HG02943 (cell line): Measurements from ENCODE around the gene ATP6V1G1.
A peak's percentile ranks its signal among the peaks of the same experiment; 100 is the strongest.

ENCODE experiments used
- ATAC-seq: cut with Tn5 transposase; IDR thresholded peaks from one replicate; pipeline ENCODE4 v1.9.1; 2021; ENCODE audit warnings: mild to moderate bottlenecking, low read depth, moderate library complexity; ENCODE audit not compliant: unreplicated experiment

The ATP6V1G1 gene

DNA sequence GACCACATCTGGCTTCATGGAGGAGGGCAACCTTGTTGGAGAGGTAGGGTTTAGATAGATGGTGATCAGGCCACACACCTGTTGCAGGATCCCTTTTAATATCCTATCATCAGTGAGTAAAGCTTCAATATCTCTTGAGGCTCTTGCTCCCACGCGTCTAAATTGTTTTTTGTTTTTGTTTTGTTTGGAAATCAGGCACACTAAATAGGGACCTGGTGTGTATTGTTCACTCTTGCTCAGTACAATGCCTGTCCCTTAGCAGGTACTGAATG lies 20.9 kb downstream of the ATP6V1G1 start:
- no peak for ATAC-seq

DNA sequence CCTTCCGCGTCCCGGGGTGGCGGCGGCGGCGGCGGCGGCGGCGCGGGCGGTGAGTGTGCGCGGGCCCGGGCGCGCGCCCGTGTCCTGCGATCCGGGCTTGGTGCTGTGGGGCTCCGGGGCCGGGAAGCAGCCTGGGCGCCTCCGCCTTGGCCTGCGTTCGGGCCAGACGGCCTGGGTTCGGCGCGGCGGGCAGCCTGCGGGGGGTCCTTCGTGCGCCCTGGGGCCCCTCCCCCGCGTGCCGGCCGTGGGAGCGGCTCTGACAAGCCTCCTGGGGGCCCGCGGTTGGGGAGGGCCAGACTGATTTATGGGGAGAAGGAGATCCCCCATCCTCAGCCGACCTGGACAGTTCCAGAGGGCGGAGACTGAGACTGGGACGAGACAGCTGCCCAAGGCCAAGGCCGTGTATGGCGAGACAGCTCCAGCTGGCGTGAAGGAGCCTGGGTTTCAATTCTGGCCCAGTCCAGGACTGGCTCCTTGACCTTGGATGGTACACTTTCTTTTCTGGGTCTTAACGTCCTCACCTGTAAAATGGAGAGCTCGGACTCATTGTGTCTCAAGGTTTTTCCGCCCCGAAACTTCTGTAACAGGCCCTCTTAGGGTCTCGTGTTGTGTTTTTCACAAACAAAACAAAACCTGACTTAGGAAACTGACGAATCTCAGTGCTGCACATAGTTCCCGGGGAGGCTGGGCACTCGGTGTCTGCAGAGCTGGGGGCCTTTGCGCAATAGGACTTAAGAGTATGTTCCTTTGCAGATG lies 24.1 kb downstream of the ATP6V1G1 start:
- ATAC-seq, result peak; percentile 38

DNA sequence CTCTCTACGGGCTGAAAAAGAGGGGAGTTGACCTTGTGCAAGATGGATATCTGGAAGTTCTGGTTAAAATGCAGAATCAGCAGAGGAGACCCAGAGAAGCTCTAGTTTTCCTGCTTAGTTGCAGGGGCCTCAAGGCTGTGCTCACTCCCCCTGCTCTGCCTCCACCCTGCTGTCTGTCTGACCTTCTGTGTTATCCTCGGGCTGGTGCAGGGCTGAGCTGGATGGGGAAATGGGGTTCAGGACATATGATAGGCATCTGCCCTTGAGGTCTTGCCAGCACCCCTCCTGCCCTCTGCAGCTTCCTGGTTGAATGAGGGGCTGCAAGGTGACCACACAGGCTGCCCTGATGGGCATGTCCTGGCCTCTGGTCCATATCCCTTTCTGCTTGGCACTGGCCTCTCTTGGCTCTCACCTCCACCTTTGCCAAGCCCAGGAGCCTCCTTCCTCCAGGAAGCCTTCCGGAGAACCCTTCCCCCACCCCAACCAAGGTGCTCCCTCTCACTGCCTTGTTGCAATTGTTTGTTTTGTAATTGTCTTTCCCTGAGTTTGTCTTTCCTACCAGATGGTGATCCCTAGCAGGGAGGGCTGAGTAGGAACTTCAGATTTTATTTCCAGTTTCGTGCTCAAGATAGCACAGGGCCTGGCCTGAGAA lies 24.8 kb downstream of the ATP6V1G1 start:
- no peak for ATAC-seq

DNA sequence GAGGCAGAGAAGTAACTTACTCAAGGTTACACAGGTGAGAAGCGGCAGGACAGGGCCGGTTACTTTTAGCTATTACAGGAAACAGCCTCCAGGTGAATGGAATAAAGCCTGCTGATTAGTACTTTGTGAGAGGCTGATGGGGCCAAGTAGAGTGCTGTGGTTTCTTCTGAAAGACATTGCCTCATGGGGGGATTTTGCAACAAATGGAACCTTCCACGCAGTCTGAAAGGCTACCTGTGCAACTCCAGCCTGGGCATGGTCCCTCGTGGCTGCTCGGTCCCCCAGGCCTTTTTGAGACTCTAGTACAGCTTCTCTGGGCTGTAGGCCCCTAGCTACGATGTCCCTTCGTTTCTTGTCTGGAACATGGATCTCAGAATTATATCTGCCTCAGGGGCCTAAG lies 25.5 kb downstream of the ATP6V1G1 start:
- ATAC-seq, result no peak

DNA sequence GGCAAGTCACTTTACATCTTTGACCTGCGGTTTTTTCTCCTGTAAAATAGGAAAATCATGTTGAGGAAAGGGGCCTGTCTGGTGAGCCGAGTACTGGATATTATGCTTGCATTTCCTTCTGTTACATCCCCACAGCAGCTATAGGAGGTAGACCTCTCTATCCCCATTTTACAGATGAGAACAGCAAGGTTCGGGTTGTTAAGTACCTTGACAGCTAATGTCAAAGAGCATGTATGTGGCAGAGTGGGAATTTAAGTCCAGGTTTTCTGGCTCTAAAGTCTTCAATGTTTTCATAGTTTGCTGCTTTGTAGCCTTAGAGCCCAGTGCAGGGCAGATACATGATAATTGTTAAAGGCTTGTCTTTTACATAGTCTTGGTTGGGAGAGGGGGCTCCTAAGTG lies 26.4 kb downstream of the ATP6V1G1 start:
- ATAC-seq, result no peak

DNA sequence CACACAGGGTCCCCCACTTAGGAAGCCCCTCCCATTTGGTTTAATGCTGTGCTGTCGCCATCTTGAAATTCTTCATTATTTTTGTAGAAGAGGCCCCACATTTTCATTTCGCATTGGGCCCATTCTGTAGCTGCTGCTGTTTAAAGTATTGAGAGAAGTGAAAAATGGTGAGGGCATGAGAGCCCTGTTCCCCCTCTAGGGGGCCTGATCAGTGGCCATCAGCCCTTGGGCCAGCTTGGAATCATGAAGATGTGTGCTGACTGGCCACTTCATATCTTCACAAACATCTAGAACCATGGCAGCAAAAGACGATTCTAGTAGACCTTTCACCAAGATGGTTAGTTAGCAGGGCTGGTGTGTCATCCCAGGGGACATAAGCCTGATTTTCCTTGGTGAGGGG lies 26.8 kb downstream of the ATP6V1G1 start:
- ATAC-seq, result no peak

DNA sequence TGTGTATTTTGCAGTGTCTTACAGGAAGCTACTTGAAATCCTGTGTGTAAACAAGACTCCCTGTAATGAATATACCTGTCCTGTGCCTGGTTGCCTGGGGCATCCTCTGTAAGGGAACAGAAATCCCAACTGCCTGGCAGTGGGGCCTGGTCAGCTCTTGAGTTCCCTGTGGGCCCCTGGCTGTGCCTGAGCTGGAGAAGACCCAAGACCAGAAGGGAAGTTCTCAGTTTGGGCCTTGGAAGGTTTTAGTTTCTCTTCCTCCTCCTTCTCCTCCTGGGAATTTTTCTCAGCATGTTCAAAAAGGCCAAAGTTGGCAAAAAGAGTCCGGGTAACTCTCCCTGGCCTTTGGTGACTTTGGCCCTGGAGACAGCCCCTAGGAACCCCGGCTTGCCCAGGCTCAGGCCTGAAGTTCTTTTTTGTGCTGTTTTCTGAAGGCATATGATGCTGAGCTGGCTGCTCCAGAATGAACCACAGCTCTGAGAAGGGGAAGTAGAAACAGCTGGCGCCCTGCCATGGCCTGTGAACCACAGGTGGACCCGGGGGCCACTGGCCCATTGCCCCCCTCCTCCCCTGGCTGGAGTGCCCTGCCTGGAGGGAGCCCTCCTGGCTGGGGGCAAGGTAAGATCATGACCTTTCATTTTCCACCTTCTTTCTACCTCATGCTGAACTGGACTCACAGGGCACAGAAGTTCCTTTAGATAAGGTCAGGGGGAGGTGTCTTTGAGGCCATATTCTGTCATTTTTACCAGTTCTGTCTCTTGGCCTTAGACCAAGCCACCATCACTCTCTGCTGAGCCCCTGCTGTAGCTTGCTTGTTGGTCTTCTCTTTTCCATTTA lies 29.3 kb downstream of the ATP6V1G1 start:
- peak; percentile 63 for ATAC-seq

DNA sequence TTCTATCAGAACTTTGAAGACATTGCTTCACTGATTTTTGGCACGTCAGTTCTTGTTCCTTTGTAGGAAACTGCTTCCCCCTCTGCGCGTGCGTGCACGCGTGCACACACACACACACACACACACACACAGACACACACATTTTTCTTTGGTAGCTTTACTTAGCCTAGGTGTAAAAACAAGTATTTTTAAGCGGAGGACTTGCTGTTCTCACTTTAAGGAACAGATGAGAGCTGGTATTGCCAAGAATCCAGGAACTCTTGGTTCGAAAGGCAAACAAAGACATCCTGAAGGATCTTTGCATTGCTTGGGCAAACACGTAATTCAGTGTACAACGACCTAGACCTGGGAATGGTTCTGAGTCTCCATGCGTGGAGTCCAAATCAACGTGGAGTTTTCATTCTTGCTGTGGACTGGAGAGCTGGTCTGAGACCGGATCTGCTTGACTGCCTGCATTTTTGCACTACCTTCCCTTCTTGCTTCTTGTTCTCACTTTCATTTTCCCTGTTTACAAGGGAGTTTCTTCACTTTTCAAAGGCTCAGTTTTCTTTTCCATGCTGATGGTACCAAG lies 31.7 kb downstream of the ATP6V1G1 start:
- ATAC-seq, result no peak

DNA sequence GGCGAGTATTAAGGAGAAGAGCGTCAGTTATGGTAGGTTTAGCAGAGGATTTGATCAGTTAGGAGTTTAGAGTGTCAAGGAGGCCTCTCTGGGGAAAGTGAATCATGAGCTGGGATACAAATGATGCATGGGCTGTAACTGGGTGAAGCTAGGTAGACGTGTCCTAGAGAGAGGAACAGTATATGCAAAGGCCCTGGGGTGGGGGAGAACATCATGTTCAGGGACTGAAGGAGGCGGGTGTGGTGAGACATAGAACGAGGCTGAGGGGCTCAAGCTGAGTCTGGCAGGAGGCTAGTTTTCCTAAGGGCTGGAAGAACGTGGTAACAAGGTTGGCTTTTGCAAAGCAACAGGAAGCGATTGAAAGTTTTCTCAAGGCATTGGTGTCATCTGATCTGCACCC lies 34.0 kb downstream of the ATP6V1G1 start:
- no peak for ATAC-seq

DNA sequence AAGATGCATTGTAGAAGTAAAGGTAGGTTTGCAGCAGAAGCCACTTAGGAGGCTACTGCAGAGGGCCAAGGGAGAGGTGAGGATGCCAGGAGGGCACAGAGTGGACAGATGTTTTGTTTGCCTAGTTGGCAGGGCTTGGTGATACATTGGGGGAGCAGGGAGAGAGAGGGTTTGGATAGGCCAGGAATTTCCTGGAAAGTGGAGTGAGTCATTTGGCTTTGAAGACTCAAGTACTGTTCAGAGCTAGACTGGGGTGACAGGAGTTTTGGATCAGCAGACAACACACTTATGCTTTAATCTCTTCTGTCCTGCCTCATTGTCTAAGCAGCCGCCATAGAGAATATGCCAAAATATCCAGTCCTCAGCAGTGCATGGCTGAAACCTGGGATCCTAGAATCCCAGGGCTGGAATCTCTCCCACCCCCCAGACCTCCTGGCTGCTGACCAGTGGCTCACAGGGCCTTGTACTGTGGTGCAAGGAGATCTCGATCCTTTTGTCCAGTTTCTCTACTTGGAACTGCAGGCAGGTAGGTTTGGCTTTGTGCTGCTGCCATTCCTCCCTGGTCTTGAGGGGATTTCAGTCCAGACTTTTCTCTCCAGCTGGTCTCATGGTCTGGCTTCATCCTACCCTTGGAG lies 34.5 kb downstream of the ATP6V1G1 start:
- no peak for ATAC-seq

DNA sequence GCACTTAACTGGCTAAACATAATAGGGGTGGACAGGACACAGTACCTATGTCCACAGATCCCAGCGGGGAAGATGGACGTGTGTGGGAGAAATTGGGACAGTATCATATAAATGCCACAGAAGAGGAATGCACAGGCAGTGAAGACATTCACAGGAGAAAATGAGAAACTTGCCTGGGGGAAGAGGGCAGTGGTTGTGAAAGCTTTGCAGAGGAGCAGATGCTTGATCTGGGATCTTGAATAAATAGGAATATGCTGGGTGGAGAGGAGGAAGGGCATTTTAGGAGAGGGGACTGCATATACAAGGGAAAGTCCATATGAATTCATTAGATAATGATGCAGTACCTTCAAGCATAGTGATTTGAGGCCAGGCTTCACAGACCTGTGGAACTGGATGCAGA lies 37.1 kb downstream of the ATP6V1G1 start:
- ATAC-seq, result no peak

DNA sequence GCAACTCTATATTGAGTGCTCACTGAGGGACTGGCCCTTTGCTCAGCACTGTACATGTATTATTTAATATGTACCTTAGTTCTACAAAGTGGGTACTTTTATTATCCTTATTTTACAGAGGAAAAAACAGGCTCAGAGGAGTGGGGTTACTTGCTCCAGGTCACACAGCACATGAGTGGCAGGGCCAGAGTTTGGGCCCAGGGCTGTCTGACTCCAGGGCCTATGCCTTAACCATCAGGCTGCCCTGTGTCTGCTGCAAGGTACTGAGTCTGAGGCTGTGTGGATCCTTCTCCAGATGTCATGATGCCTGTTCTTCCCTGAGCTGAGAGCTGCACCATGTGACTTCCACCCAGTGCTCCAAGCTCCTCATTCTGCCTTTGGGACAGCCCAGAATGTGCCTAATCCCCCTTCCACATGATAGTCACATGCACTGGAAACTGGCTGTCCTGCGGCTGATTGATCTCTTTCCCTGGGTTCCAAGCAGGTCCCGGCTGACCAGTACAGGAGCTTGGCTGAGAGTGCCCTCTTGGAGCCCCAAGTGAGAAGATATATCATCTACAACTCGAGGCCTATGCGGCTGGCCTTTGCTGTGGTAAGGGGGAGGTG lies 38.9 kb downstream of the ATP6V1G1 start:
- no peak for ATAC-seq

DNA sequence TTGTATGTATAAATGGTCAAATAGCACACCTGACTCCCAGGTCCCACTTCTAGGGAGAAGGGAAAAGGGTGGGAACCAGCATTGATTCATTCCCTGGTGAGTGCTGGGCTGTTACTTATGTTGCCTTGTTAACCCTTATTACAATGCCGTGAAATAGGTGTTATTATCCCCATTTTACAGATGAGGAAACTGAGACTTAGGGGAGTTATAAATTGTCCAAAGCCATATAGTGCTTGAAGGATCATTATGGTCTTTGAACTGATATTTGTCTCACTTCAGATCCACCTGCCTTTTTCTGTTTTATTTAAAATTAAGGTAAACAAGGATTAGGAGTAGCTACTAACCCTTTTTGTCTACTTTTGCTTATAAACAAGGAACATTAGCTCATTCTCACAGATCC lies 40.0 kb downstream of the ATP6V1G1 start:
- no peak for ATAC-seq

DNA sequence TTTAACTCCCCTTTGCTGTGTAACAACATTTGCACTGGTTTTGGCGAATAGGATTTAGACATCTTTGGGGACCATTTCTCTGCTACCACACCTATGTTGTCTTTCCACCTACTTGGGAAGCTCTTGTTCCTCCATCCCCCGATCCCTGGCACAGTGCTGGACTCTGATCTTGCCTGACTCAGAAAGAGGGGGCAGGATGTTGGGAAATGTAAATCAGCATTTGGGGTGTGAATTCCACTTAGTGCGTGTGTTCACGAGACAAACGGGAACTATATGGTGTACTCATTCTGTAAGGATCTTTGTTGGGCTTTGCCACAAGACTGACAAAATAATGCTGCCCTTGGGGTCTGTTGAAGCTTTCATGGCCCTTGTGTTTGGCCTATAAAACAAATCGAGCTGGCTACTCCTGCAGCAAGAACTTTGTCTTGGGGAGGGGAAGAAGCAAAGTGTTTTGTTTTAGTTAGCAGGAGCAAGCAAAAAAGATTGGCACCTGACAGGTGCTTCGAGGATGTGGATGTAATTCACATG lies 42.1 kb downstream of the ATP6V1G1 start:
- ATAC-seq, result no peak

DNA sequence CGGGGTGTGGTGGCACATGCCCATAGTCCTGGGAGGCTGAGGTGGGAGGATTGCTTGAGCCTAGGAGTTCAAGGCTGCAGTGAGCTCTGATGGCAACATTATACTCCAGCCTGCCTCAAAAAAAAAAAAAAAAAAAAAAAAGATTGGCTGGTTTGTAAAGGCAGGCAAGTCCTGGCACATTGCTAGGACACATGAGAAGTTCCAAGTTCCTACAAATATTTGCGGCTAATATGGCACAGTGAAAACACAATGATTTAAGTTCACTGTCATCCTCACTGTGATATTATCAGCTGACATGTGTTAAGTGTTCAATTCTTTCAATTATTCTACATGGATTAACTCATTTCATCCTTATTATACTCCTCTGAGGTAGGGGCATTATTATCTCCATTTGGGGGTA lies 43.6 kb downstream of the ATP6V1G1 start:
- no peak for ATAC-seq

DNA sequence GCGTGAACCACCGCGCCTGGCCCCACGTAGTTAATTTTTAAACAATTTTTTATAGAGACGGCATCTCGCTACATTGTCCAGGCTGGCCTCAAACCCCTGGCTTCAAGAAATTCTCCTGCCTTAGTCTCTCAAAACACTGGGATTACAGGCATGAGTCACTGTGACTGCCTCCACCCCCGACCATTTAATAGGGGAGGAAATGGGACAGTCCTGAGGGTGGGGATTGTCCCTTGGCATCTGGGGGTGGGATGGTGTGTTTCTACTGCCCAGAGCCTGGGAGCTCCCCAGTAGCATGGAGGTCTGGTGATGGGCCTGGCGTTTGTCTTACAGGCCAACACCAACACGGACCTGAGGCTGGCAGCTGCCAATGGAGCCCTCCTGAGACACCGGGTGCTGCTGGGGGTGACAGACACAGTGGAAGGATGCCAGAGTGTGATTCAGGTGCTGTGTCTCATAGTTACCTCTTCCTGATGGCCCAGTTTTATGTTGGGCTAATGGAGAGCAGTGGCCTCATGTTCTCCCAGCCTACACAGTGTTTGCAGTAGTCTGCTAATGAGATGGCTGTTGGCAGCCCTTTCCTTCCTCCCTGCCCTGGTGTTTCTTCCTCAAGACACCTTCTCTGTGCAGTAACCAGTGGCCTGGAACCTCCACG lies 46.0 kb downstream of the ATP6V1G1 start:
- ATAC-seq, result no peak

DNA sequence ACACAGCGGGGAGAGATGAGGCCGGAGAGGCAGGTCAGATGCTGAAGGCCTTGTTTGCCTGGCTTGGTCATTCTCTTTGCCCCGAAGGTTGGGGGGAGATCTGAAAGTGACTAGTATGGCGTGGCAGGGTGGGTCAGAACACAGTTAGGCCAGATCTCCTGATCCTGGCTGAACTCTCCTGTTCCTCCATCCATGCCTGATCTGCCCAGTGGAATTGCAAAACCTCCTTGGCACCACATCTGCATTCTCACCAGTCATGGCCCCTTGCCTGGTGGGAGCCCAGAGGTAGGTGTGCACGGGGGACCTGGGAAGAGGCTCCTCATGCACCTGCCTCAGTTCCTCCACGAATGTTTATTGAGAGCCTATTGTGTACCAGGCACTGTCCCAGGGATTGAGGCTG lies 46.8 kb downstream of the ATP6V1G1 start:
- no peak for ATAC-seq

DNA sequence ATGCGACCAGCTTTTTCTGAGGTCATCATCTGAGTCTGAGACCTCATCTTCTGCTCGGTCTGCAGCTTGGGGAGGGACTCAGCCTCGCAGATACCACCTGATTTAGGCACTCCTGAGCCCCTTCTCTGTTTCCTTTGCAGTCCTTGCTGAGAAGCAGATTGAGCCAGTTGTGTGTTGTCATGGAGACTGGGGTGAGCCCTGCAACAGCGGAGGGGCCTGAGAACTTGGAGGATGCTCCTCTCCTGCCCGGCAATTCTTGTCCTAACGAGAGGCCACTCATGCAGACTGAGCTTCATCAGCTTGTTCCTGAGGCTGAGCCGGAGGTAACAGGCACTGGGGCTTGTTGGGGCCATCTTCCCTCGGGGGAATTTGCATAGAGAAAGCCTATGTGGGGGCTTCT lies 50.8 kb downstream of the ATP6V1G1 start:
- no peak for ATAC-seq

DNA sequence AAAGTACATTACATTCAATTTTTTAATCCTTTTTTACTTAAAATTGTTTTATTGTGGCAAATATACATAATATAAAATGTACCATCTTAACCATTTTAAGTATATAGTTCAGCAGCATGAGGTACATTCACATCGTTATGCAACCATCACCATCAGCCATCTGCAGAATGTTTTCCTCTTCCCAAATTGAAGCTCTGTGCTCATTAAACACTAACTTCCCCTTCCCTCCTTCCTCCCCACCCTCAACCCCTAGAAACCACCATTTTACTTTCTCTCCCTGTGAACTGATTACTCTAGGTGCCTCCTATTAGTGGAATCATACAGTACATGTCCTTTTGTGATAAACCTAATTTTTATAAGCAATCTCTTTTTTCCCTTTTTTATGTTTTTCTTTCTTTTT lies 54.4 kb downstream of the ATP6V1G1 start:
- ATAC-seq, result no peak

DNA sequence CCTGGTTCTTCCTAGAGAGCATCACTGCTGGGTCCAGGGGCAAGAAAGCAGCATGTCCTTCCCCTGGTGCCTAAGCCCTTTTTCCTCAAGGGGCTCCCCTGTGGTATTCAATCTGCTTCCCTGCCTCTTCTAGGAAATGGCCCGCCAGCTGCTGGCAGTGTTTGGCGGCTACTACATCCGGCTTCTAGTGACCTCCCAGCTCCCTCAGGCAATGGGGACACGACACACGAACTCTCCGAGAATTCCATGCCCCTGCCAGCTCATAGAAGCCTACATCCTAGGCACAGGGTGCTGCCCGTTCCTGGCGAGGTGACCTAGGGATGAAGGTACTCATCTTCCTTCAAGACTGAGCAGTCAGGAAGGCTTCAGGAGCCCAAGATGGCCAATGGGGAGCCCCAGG lies 55.4 kb downstream of the ATP6V1G1 start:
- no peak for ATAC-seq
